HG03196 (cell line): ENCODE results near the gene SRCAP.

Source experiments
- ATAC-seq: cut with Tn5 transposase; IDR thresholded peaks from one replicate; pipeline ENCODE4 v1.9.1; 2021; ENCODE audit not compliant: unreplicated experiment

Gene SRCAP

DNA sequence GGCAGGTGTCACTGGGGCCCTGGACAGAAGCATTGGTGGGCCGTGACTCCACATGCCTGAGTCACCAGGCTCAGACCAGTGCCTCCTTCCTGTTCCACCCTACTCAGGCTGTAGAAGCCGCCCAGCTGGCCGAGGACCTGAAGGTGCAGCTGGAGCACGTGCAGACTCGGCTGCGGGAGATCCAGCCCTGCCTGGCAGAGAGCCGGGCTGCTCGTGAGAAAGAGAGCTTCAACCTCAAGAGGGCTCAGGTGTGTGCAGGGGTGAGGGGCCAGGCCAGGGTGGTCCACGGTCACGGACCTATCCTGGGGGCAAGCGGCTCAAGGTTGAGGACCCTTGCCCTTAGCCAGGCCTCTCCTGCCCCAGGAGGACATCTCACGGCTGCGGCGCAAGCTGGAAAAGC, 72.8 kb downstream of the SRCAP start:
- ATAC-seq, result no peak

DNA sequence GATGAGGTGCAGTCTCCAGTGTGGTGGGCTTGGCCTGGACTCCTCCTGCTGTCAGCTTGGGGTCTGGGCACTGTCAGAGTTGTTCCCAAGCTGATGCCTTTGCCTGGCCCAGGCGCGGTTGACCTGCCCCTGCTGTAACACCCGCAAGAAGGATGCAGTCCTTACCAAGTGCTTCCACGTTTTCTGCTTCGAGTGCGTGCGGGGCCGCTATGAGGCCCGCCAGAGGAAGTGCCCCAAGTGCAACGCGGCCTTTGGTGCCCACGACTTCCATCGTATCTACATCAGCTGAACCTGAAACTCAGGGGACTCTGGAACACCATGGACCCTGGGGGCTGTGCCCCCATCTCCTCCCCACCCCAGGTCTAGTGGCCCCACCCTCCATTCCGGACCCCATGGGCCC, 74.9 kb downstream of the SRCAP start:
- no peak for ATAC-seq

DNA sequence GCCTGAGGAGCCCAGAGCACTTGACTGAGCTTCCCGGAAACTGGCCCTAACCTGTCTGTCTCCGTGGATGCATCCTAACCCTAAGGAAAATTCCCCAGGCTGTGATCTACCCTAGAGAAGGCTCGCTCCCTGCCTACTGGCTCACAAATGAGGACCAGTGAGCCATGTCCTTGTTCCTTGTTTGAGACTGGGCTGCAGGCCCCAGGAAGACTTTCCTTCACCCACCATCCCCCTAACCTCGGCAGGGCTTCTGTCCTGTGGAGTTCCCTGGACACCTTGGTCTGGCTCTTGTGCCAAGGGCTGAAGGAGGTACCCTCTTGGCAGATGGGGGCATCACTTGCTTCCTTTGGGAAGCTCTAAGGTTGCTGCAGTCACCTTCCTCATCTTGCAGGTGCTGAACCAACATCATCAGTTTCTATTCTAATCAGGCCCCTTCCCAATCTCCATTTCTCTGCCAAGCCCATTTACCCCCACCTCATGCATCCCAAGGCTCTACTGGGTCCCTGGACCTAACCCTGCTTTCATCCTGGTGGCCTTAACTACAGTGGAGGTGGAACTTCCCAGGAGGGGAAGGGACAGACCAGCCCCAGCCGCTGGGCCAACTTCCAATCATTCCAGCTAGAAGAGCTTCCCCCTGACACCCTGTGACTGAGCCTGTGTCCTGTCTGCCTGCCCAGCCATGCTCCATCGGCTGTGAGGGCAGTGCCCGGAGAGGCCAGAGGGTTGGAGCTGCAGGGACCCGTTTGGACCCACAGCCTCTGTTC, 75.6 kb downstream of the SRCAP start:
- ATAC-seq, result no peak

DNA sequence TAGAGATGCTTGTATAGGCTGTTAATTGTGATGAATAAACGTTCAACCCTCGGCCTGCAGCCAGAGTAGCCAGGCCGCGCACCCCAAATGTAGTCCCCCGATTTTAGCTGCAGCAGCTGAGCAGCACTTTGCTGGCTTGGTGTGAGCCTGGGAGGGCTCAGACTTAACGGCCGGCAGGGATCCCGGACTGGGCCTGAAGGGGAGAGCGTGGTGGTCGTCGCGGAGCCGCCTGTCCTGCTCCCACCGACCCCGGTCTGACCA, 76.1 kb downstream of the SRCAP start:
- no peak for ATAC-seq

DNA sequence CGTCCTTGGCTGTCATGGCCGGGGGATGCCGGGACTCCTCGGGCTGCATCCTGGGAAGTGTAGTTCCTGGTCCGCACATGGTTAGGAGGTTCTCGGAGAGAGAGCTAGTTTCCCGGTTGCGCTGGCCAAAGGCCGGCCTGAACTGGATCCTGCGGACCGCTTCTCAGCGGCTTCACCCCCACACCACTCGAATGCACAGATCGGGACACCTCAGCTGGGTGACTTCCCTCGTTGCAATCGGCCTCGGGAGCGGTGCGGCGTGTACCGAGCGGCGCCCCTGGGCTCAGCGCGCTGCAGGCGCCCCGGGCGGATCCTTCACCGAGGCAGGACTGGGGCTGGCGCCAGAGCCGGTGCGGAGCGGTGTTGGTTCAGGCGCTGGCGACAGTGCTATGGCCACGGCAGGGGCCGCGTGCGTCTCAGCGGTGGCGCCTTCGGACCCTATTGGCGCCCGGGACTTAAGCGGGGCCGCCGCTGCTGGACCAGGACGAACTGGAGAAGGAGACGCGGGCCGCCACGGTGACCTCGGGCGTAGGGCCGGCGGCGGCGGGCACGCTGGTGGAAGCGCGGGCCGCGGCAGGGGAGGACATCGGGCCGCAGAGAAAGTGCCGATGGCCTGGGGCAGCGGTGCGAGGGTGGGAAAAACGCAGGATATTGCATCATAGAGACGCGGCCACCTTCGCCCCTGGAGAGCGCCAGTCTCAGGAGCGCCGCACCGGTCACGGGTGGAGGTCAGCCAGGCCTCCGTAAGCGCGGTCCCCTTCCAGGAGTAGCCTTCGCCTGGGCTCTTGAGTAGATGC, 76.6 kb downstream of the SRCAP start:
- ATAC-seq, result peak; percentile 47

DNA sequence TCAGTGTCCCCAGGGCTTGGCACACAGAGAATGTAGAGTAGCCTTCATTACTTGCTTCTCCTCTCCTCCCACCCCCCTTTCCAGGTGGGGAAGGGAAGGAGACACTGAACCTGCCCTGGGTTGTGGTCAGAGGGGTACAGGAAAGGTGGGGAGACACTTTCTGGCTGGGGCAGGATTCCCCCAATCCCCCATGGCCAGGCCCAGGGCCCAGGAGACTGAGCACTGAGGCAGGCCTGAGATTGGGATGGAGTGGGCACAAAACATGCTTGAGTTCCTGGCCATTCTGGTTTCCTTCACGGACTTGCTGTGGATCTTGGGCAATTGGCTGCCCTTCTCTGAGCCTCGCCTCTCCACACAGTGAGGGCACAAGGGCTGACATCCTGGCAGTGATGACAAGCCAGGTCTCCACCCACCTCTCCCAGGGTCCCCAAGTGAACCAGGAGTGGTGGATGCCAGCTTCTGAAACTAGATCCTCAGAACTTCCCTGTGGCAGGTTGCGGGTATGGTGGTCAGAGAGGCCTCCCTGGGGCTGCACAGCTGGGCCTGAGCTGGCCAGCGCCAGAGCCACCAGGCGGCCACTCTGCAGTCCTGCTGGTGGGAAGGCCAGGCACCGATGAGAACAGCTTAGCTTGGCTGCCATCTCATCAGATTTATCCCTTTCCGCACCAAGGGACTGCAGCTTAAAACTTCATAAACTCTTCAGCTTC, 78.8 kb downstream of the SRCAP start:
- no peak for ATAC-seq

DNA sequence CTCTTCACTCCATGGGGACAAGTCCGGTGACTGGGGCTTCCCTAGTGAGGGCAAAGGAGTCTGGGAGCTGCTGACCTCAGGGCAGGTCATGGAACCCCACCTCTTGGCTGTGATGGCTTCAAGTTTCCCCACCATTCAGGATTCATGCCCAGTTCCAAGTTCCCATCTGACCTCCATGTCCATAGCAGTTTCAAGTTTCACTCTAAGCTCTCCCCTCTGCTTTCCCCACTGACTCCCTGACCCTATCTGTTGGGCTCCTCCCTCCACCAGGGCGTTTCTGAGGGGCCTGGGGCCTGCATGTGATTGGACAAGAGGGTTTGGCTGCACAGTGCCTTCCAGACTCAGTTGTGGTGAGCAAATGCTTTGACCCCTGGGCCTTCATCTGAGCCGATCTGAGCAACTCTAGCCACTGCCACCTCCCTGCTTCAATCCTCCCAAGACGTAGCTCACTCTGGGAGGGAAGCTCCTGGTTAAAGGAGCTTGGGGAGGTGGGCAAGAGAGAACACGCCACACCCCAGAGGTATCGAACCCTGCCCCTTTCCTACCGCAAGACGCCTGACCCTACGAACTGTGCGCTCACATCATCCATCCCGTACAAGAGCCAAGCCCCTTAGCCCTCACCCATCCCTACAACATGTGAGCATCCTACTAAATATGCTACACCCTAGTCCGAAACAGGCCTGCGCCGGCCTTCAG, 79.7 kb downstream of the SRCAP start:
- ATAC-seq, result no peak

DNA sequence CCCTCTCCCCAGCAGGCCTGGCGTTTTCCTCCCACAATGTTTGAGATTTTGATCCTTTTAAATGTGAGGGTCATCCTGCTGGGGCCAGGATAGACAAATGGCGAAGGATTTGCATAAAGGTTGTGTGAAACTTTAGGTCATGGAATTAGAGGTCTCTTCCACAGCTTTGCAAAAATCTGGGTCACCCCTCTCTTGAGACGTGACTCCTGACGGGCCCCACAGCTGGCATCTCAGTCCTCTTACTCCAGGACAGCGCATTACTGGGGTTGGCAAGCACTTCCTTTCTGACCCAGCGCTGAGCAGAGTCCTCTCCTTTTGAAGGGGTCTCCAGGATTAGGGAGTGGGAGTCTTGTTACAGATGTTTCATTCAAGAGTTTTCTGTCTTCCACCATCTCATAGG, 80.6 kb downstream of the SRCAP start:
- no peak for ATAC-seq

DNA sequence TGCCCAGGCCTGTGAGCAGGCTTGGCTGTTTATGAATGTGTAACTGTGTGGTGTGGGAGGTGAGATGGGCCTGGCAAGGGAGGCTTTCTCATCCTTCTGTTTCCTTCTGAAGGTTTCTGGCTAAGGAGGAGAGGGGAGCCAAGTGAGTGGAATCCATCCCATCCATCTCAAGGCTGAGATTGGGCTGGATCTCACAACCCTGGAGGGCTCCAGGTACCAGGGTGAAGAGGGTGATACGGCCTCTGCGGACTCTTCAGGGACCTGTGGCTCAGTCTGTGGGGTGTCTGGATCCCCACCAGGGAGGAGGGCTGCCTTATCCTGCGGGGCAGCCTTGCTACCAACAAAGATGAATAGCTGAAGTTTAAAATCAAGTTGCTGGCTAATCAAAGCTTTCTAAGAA, 81.0 kb downstream of the SRCAP start:
- no peak for ATAC-seq

DNA sequence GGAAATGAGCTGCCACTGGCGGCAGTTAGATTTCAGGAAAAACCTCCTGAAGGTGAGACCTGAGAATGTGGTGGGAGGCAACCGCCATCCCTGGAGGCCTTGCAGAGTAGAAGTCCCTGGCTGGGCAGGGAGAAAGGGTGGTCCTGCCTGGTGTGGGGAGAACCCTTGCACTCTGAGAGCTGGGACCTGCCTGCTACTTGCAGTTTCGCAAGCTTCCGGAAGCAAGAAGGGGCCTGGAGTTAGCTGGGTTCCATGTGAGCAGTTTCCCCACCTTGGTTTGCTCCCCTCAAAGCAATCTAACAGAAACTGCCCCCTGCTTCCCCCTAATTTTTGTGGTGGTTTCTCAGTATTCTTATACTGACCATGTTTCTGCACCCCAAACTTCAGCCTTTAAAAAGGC, 81.6 kb downstream of the SRCAP start:
- no peak for ATAC-seq

DNA sequence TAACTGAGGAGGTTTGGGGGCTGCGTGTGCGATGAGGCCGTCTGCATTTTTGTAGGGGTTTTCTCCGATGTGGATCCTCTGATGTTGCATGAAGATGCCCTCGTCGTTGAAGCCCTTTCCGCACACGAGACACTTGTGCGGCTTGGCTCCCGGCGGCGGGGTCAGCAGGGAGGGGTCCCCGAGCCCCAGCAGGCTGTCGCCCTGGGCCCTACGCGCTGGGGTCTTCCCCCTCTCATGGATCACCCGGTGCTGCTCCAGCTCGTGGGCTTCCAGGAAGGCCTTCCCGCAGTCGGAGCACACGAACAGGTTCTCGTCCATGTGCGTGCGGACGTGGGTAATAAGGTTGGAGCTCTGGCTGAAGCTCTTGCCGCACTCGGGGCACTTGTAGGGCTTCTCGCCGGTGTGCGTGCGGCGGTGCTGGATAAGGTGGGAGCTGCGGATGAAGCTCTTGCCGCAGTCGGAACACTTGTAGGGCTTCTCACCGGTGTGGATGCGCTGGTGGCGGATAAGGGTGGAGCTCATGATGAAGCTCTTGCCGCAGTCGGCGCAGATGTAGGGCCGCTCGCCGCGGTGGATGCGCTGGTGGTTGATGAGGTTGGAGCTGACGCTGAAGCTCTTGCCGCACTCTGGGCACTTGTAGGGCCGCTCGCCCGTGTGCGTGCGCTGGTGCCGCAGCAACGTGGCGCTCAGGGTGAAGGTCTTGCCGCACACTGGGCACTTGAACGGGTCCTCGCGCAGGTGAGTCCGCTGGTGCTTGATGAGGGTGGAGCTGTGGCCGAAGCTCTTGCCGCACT, 83.7 kb downstream of the SRCAP start:
- no peak for ATAC-seq

DNA sequence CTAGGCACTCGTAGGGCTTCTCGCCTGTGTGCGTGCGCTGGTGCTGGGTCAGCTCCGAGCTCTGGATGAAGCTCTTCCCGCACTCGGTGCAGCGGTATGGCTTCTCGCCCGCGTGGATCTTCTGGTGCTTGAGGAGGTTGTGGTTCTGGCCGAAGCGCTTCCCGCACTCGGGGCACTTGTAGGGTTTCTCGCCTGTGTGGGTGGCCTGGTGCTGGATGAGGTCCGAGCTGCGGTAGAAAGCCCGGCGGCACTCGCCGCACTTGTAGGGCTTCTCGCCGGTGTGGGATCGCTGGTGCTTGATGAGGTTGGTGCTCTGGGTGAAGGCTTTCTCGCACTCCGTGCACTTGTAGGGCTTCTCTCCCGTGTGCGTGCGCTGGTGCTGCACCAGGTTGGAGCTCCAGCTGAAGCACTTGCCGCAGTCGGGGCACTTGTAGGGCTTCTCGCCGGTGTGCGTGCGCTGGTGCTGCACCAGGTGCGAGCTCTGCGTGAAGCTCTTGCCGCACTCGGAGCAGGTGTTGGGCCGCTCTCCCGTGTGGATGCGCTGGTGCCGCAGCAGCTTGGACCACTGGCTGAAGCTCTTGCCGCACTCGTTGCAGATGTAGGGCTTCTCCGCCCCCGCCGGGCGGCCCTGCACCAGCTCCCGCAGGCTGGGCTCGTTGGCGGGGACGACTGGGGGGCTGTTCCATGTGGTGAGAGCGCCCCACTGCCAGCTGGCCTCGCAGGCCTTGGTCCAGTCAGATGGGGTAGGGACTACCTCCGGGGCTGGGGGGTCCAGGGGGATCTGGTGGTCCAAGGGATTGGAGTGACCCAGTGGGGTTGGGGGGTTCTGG, 84.5 kb downstream of the SRCAP start:
- ATAC-seq, result no peak

DNA sequence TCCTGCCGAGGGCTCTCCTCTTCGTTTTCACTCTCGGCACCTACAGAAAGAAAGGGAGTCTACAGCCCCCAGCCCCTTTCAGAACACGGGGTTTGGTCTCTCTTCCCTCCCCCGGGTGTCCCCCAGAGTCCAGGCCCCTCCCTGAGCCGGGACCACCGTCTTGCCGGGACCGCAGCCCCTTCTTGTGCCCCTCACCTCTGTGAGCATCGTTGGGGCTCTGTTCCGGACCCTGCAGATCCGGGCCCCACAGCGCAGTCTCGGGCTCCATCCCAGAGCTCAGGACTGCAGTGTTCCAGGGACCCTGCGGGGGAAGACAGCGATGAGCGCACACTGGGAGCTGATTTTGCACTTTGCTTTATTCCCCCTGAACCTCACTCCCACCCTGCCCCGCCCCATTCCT, 85.2 kb downstream of the SRCAP start:
- ATAC-seq, result no peak

DNA sequence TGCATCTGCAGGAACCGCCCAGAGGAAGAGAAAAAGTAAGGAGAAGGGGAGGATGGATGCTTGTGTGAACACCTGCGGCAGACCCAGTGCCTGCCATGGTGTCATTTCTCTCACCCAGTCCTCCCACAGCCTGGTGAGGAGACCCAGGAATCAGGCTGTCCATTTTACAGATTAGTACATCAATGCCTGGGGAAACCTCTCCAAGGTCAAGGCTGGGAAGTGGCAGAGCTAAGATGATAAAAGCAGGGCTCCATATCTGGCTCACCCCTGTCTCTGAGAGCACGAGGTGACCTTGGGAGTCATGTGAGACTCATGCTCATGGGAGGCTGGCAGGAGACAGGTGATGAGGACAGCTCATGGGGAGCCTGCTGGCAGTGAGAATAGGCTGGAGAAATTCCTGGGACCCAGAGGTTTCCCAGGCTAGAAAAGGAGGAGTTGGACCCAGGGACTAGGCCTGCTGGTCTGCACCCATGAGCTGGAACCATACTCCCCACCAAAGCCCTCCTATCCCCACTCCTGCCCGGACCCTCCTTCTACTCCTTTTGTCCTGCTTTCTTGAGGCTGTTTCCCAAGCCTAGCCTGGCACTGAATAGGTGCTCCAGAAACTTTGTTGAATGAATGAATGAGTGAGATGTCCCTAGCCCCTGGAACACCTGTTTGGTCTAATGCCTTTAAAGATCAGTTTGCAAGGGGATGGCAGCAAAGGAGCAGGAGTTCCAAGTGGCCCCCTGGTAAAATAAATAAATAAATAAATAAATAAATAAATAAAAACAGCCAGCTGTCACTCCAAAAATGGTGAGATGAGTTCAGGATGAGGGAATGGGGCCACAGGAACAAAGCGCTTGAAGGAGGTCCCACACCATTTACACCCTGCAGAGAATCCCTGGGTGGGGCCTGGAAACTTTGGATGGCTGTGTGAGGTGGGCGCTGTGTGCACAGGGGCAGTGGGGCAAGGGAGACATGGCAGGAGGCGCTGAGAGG, 86.4 kb downstream of the SRCAP start:
- ATAC-seq, result no peak

DNA sequence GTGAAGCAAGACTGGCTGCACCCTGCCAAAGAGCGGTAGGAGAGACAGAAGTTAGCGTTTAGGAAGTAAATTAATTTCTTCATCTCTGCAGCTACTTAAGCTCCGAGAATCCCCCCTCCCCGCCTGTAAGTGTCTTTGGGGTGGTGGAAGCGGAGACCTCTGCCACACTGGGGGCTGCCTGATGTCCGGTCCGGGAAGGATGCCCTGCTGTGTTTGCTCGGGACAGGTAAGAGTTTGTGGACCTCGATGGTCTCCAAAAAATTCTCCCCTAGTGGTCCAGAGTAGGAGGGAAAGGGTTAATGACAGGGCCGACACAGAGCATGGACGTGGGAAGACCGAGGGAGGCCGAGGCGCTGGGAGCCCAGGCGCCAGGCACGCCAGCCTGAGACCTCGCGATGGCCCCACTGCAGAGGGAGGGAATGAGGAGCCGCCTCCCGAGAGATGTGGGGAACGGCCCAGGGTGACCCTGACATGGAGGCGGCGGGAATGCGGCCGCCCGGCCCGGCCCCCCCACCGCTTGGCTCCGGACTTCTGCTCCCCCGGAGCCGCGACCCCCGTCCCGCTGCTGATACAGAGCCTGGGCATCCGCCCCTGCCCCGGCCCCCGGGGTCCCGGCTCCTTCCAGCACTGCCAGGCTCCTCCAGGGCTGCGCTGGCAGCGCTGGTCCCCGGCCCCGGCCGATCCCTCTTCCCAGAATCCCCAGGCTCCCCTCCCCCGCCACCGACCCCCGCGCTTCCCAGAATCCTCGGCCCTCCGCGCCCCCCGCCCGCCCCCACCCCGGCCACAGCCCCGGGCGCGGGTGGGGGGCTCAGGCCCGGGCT, 87.4 kb downstream of the SRCAP start:
- ATAC-seq, result no peak

DNA sequence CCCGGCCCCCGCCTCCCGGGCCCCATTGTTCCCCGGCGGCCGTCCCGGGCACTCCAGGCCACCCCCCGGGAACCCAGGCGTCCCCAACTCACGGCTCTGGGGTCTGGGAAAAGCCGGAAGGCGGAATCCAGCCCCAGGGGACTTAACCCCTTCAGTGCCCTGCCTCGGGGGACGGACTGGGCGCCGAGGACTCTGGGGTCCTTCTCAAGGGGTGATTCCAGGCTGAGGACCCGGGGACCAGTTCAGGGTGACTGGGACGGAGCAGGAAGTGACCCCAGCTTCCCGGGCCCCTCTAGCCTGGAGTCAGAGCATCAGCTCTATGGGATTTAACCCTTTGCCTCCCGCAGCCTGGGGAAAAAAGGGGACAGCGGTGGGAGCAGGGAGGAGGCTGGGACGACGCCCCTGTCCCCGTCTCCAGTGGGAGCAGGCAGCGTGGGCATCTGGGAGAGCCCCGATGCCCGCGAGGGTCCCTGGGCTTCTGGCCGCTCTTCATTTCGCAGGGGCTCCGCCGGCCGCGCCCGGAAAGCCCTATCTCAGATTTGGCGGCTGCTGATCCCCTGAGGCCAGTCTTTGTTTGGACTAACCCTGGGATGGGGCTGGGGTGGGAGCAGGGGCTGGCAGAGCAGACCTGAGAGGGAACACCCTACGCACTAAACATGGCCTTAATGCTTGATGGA, 88.1 kb downstream of the SRCAP start, which contains the start of gene ZNF629:
Gene ZNF629, minus strand, starts transcription at position 270 of the 677 bp plus-strand sequence. CDS start 2,723 bp downstream, outside the sequence.
- ATAC-seq, result no peak
